ENCODE data around the gene BOC. TPM values are rescaled to one million over a fixed set of nuclear protein-coding genes. Genes with fewer than 3 reads are reported as not detected.

The BOC gene
- polyA plus RNA-seq, 1 donor from 2014 or later, result 0.53 TPM

DNA sequence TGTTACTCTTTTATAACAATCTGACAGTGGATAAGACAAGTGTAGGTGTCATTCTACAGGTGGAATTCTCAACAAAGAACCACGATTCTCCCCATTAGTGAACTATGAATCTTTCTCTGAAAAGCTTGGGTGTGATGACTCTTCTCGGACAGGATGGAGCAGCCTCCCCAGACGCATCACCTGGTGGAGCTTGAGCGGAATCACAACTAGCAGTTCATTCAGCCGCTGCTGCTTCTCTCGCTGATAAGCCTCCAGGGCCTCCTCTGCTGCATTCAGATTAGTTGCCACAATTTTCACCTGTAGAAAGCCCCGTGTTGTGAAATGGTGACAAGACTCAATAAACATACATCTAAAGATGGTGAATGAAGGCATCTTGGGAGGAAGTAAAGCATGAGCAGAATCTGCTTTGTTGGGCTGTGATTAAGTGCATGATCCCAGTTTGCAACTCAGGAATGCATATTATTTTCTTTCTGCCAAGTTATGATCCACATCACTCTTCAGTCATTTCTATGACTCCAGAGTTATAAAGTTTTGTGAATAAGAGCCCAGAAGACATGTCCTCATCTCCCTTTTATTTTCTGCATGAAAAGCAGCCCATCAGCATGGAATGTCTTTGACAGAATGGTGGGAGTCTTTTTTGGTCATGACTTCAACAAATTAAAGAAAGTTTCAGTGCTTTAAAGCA, 93.6 kb downstream of the BOC start:
- Histone ChIP-seq H3K9ac (ENCODE audit: low read length) (no peak overlapping the region), H3K9me2 (ENCODE audit: insufficient read depth, low read length) (no peaks in the 10 kb centered on the region), H3K4me2 (ENCODE audit: low read length) (no peak overlapping the region), H3K4me3 (ENCODE audit: low read length) (no peak overlapping the region), H4K20me1 (ENCODE audit: insufficient read depth) (no peaks in the 10 kb centered on the region), H2AFZ (ENCODE audit: low read depth, low read length) (no peak overlapping the region), H3K27me3 (ENCODE audit: insufficient read depth, low read depth, low read length) (no peaks in the 10 kb centered on the region), H3K79me2 (replicated peaks; ENCODE audit: insufficient read depth, low read length) (no peaks in the 10 kb centered on the region), H3K27ac (ENCODE audit: low read length) (no peak overlapping the region), H3K9me3 (ENCODE audit: low read length) (no peaks in the 10 kb centered on the region), H3F3A (ENCODE audit: insufficient read depth, low read length, poor library complexity, severe bottlenecking) (no peaks in the 10 kb centered on the region), H3K36me3 (ENCODE audit: insufficient read depth, low read length) (no peaks in the 10 kb centered on the region)
- TF ChIP-seq, protein P1, sequence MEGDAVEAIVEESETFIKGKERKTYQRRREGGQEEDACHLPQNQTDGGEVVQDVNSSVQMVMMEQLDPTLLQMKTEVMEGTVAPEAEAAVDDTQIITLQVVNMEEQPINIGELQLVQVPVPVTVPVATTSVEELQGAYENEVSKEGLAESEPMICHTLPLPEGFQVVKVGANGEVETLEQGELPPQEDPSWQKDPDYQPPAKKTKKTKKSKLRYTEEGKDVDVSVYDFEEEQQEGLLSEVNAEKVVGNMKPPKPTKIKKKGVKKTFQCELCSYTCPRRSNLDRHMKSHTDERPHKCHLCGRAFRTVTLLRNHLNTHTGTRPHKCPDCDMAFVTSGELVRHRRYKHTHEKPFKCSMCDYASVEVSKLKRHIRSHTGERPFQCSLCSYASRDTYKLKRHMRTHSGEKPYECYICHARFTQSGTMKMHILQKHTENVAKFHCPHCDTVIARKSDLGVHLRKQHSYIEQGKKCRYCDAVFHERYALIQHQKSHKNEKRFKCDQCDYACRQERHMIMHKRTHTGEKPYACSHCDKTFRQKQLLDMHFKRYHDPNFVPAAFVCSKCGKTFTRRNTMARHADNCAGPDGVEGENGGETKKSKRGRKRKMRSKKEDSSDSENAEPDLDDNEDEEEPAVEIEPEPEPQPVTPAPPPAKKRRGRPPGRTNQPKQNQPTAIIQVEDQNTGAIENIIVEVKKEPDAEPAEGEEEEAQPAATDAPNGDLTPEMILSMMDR (IDR thresholded peaks at IDR 0.05; ENCODE audit: poor library complexity, severe bottlenecking), result peak; percentile 18
- TF ChIP-seq EP300 (conservative IDR thresholded peaks at IDR 0.05; ENCODE audit: poor library complexity, severe bottlenecking), result no peak

DNA sequence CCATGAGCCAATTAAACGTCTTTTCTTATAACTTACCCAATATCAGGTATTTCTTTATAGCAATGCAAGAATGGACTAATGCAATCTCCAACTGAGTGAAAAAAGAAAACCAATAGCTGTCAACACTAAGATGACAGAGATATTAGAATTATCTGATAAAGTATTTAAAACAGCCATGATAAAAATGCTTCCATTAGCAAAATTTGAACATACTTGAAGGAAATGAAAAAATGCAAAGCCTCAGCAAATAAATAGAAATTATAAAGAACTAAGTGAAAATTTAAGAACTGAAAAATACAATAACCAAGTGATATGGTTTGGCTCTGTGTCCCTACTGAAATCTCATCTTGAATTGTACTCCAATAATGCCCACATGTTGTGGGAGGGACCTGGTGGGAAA, 99.6 kb downstream of the BOC start:
- Histone ChIP-seq H3K36me3 (ENCODE audit: insufficient read depth, low read length) (no peaks in the 10 kb centered on the region), H3K9me3 (ENCODE audit: low read length) (no peaks in the 10 kb centered on the region)
- TF ChIP-seq POLR2AphosphoS5 (IDR thresholded peaks at IDR 0.05) (no peak), SMC3 (conservative IDR thresholded peaks at IDR 0.05; ENCODE audit: poor library complexity) (no peak), EZH2 (IDR thresholded peaks at IDR 0.05; ENCODE audit: borderline replicate concordance, insufficient read depth, low read length, poor library complexity, severe bottlenecking) (no peak), EP300 (conservative IDR thresholded peaks at IDR 0.05; ENCODE audit: poor library complexity, severe bottlenecking) (no peak), RAD21 (conservative IDR thresholded peaks at IDR 0.05) (no peak), MXI1 (conservative IDR thresholded peaks at IDR 0.05; ENCODE audit: poor library complexity, severe bottlenecking) (no peak), TAF1 (IDR thresholded peaks at IDR 0.05; ENCODE audit: low read depth) (no peak)
- TF ChIP-seq, protein P1 (IDR thresholded peaks at IDR 0.05; ENCODE audit: poor library complexity, severe bottlenecking), result no peak
- TF ChIP-seq, protein P2, sequence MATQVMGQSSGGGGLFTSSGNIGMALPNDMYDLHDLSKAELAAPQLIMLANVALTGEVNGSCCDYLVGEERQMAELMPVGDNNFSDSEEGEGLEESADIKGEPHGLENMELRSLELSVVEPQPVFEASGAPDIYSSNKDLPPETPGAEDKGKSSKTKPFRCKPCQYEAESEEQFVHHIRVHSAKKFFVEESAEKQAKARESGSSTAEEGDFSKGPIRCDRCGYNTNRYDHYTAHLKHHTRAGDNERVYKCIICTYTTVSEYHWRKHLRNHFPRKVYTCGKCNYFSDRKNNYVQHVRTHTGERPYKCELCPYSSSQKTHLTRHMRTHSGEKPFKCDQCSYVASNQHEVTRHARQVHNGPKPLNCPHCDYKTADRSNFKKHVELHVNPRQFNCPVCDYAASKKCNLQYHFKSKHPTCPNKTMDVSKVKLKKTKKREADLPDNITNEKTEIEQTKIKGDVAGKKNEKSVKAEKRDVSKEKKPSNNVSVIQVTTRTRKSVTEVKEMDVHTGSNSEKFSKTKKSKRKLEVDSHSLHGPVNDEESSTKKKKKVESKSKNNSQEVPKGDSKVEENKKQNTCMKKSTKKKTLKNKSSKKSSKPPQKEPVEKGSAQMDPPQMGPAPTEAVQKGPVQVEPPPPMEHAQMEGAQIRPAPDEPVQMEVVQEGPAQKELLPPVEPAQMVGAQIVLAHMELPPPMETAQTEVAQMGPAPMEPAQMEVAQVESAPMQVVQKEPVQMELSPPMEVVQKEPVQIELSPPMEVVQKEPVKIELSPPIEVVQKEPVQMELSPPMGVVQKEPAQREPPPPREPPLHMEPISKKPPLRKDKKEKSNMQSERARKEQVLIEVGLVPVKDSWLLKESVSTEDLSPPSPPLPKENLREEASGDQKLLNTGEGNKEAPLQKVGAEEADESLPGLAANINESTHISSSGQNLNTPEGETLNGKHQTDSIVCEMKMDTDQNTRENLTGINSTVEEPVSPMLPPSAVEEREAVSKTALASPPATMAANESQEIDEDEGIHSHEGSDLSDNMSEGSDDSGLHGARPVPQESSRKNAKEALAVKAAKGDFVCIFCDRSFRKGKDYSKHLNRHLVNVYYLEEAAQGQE (IDR thresholded peaks at IDR 0.05; ENCODE audit: borderline replicate concordance), result no peak

More for the DNA sequence above, 99.6 kb downstream of the BOC start:
- no peaks in the 10 kb centered on the region for H3K79me2 ChIP-seq (replicated peaks; ENCODE audit: insufficient read depth, low read length)
- no peaks in the 10 kb centered on the region for H3F3A ChIP-seq (ENCODE audit: insufficient read depth, low read length, poor library complexity, severe bottlenecking)
- no peak overlapping the region for H3K4me3 ChIP-seq (ENCODE audit: low read length)
- H3K27ac ChIP-seq (ENCODE audit: low read length), result no peak overlapping the region
- H3K9me2 ChIP-seq (ENCODE audit: insufficient read depth, low read length), result no peaks in the 10 kb centered on the region
- H3K4me2 ChIP-seq (ENCODE audit: low read length), result no peak overlapping the region
- no peak overlapping the region for H2AFZ ChIP-seq (ENCODE audit: low read depth, low read length)
- no peaks in the 10 kb centered on the region for H3K27me3 ChIP-seq (ENCODE audit: insufficient read depth, low read depth, low read length)
- no peaks in the 10 kb centered on the region for H4K20me1 ChIP-seq (ENCODE audit: insufficient read depth)
- no peak overlapping the region for H3K9ac ChIP-seq (ENCODE audit: low read length)

Data from neural cell (in vitro differentiated cells).